ENCODE results near the gene HRH1. TPM values are rescaled to one million over a fixed set of nuclear protein-coding genes. Genes with fewer than 3 reads are reported as not detected.

The HRH1 gene
- total RNA-seq, 1 donor from 2014 or later, result 0.19 TPM

DNA sequence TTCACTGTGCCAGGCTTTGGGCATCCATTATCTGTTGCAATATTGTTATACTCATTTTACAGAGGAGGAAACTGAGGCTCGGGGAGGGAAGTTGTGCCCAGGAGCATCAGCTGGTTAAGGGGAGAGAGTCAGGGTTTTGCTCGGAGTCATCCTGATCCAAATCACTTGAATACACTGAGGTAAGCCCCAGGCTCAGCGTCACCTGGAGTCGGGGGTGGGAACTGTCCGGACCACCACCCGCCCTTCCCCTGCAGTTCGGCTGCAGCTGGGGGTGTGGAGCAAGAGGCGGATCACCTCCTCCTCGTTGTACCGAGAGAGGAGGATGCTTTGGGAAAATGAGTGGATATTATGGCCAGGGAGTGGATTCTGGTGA lies 646 bp downstream of the HRH1 start:
- H3K27ac Mint-ChIP-seq, result no peak overlapping the region
- no peaks in the 10 kb centered on the region for H3K79me2 ChIP-seq (ENCODE audit: low read depth)
- H3K27ac ChIP-seq, result no peak overlapping the region
- peak; percentile 46 for DNase-seq (ENCODE audit: low spot score)
- H3K36me3 Mint-ChIP-seq, result no peaks in the 10 kb centered on the region
- no peaks in the 10 kb centered on the region for H3K36me3 ChIP-seq
- H4K20me1 ChIP-seq (ENCODE audit: low read depth), result peaks cover 5% of the 10 kb centered on the region
- H3K9ac ChIP-seq, result no peak overlapping the region
- peaks cover 28% of the 10 kb centered on the region for H3K27me3 Mint-ChIP-seq (ENCODE audit: insufficient read depth, low read depth)
- no peaks in the 10 kb centered on the region for H3K9me3 Mint-ChIP-seq
- H3K4me3 ChIP-seq, result peak overlapping the region; percentile 62
- H3K4me3 Mint-ChIP-seq, result peak overlapping the region; percentile 86
- no peaks in the 10 kb centered on the region for H3K9me3 ChIP-seq (ENCODE audit: low read depth)
- peak overlapping the region; percentile 92 for H2AFZ ChIP-seq (replicated peaks)
- peaks cover 11% of the 10 kb centered on the region for H3K4me1 ChIP-seq
- H3K27me3 ChIP-seq, result peaks cover 96% of the 10 kb centered on the region
- peaks cover 15% of the 10 kb centered on the region for H3K4me1 Mint-ChIP-seq
- peak overlapping the region; percentile 98 for H3K4me2 ChIP-seq
- TF ChIP-seq, protein P1, sequence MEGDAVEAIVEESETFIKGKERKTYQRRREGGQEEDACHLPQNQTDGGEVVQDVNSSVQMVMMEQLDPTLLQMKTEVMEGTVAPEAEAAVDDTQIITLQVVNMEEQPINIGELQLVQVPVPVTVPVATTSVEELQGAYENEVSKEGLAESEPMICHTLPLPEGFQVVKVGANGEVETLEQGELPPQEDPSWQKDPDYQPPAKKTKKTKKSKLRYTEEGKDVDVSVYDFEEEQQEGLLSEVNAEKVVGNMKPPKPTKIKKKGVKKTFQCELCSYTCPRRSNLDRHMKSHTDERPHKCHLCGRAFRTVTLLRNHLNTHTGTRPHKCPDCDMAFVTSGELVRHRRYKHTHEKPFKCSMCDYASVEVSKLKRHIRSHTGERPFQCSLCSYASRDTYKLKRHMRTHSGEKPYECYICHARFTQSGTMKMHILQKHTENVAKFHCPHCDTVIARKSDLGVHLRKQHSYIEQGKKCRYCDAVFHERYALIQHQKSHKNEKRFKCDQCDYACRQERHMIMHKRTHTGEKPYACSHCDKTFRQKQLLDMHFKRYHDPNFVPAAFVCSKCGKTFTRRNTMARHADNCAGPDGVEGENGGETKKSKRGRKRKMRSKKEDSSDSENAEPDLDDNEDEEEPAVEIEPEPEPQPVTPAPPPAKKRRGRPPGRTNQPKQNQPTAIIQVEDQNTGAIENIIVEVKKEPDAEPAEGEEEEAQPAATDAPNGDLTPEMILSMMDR (IDR thresholded peaks at IDR 0.05), result no peak
- TF ChIP-seq EZH2 (IDR thresholded peaks at IDR 0.05), result peak; percentile 46
- H3F3A ChIP-seq (ENCODE audit: low read depth), result peaks cover 6% of the 10 kb centered on the region

DNA sequence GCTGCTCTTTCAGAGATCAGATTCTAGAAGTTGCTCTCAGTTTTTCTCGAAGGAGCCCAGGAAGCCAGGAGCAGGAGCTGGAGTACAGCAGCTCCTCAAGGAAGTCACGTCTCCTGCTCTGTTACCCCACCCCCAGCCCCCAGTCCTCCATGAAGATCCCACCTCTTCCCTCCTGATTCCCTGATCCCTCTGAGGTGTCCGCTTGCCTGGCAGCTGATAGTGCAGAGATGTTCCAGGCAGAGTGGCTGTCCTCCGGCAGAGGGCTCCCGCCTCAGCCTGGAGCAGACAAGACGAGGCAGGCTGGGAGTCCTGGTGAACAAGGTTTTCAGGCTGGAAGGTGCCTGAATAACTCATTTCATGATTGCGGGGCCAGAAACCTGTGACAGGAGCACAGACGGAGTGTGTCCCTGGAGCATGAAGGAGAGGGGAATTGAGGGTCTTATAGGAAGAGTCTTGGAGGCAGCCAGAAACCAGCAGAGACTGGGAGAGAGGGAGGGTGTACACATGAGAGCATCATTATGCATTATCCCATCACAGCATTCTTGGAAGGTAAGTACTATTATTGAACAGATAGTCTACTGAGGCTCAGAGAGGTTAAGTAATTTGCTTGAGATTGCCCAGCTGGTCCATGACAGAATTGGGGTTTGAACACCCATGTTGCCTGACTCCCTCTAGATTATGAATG lies 1.2 kb downstream of the HRH1 start:
- H3K27me3 ChIP-seq, result peaks cover 91% of the 10 kb centered on the region
- Mint-ChIP-seq H3K27me3 (ENCODE audit: insufficient read depth, low read depth) (peaks cover 28% of the 10 kb centered on the region), H3K27ac (no peak overlapping the region), H3K36me3 (no peaks in the 10 kb centered on the region), H3K4me3 (peak overlapping the region; percentile 86), H3K9me3 (no peaks in the 10 kb centered on the region), H3K4me1 (peaks cover 15% of the 10 kb centered on the region)
- peak overlapping the region; percentile 62 for H3K4me3 ChIP-seq
- peaks cover 5% of the 10 kb centered on the region for H4K20me1 ChIP-seq (ENCODE audit: low read depth)
- DNase-seq (ENCODE audit: low spot score), result peak; percentile 84
- no peaks in the 10 kb centered on the region for H3K79me2 ChIP-seq (ENCODE audit: low read depth)
- H3F3A ChIP-seq (ENCODE audit: low read depth), result peaks cover 6% of the 10 kb centered on the region
- H3K9me3 ChIP-seq (ENCODE audit: low read depth), result no peaks in the 10 kb centered on the region
- peak overlapping the region; percentile 92 for H2AFZ ChIP-seq (replicated peaks)
- peak overlapping the region; percentile 98 for H3K4me2 ChIP-seq
- peaks cover 11% of the 10 kb centered on the region for H3K4me1 ChIP-seq
- TF ChIP-seq, protein P1 (IDR thresholded peaks at IDR 0.05), result peak; percentile 74
- TF ChIP-seq EZH2 (IDR thresholded peaks at IDR 0.05) (peak; percentile 4), EZH2phosphoT487 (IDR thresholded peaks at IDR 0.05) (no peak)
- H3K27ac ChIP-seq, result no peak overlapping the region
- no peak overlapping the region for H3K9ac ChIP-seq
- no peaks in the 10 kb centered on the region for H3K36me3 ChIP-seq

DNA sequence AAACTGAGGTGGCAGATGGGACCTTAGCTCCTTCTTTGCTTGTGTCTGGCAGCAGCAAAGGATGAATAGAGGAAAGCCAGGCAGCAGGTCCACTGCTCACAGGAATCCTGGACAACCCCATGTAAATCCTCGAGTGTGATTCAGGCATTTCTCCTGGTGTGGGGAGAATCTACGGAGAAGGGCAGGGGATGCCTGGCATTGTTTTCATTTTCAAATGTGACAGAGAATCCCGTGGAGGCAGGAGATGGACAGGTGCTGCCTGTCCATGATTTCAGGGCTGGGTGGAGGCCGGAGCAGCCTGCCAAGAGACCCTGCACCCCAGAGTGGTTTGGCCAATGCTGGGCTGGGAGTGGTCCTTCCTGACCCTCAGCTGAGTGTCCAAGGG lies 1.7 kb downstream of the HRH1 start:
- Histone ChIP-seq H3K79me2 (ENCODE audit: low read depth) (no peaks in the 10 kb centered on the region), H3K36me3 (no peaks in the 10 kb centered on the region), H3K9ac (no peak overlapping the region), H3K27ac (no peak overlapping the region), H3F3A (ENCODE audit: low read depth) (peaks cover 6% of the 10 kb centered on the region), H3K9me3 (ENCODE audit: low read depth) (no peaks in the 10 kb centered on the region), H3K4me3 (no peak overlapping the region), H4K20me1 (ENCODE audit: low read depth) (peaks cover 5% of the 10 kb centered on the region), H3K27me3 (peaks cover 86% of the 10 kb centered on the region), H3K4me2 (no peak overlapping the region), H2AFZ (replicated peaks) (no peak overlapping the region), H3K4me1 (peaks cover 11% of the 10 kb centered on the region)
- Mint-ChIP-seq H3K4me1 (peaks cover 15% of the 10 kb centered on the region), H3K27ac (no peak overlapping the region), H3K9me3 (no peaks in the 10 kb centered on the region), H3K36me3 (no peaks in the 10 kb centered on the region), H3K27me3 (ENCODE audit: insufficient read depth, low read depth) (peaks cover 28% of the 10 kb centered on the region), H3K4me3 (no peak overlapping the region)
- no peak for DNase-seq (ENCODE audit: low spot score)
- TF ChIP-seq EZH2 (IDR thresholded peaks at IDR 0.05), result no peak
- TF ChIP-seq, protein P1 (IDR thresholded peaks at IDR 0.05), result no peak
- TF ChIP-seq EZH2phosphoT487 (IDR thresholded peaks at IDR 0.05), result no peak
